H1 (cell line): ENCODE measurements around the gene ARFGEF3. TPM values are rescaled to one million over a fixed set of nuclear protein-coding genes. Genes with fewer than 3 reads are reported as not detected.

ENCODE experiments used
- CTCF ChIA-PET: fragments of 300-600 bp; sonication (Branson Sonifier 250); formaldehyde crosslinking; loops from one replicate; lab custom pipeline; 2021; ENCODE audit not compliant: partially characterized antibody; lab: Charles Lee
- POLR2A ChIA-PET: fragments of 300-600 bp; sonication (Branson Sonifier 250); formaldehyde crosslinking; loops from one replicate; lab custom pipeline; 2021; ENCODE audit warnings: inconsistent platforms; ENCODE audit not compliant: partially characterized antibody; lab: Charles Lee
- DNase-seq, 2 experiments: peaks; one replicate each; pipeline versions ENCODE4 v3.0.0 to v3.0.0-alpha.2; 2010 to 2022; ENCODE audit warnings: low spot score in 2 of 2, low read depth in 1 of 2, mixed read lengths in 1 of 2
- FAIRE-seq: peaks from 2 replicates; lab custom pipeline; 2011; peaks lifted over from hg19 to GRCh38; lab: Jason Lieb, UNC
- H2AFZ ChIP-seq: 2 replicates; pipeline ENCODE4 v1.8.1; 2012; ENCODE audit warnings: low read length, inconsistent platforms
- H2AK5ac ChIP-seq: 2 replicates; pipeline ENCODE4 v1.6.1; 2013; ENCODE audit warnings: low read depth, low read length
- H2BK120ac ChIP-seq: replicated peaks from 2 replicates; pipeline ENCODE3; 2013; ENCODE audit warnings: low read depth, low read length, inconsistent platforms
- H2BK12ac ChIP-seq: 2 replicates; pipeline ENCODE4 v1.6.1; 2013; ENCODE audit warnings: low read depth, low read length
- H2BK15ac ChIP-seq: 2 replicates; pipeline ENCODE4 v1.6.1; 2013; ENCODE audit warnings: low read length
- H2BK20ac ChIP-seq: 2 replicates; pipeline ENCODE4 v1.6.1; 2013; ENCODE audit warnings: low read length
- H2BK5ac ChIP-seq: 2 replicates; pipeline ENCODE4 v1.6.1; 2013; ENCODE audit warnings: low read depth, low read length
- H3K14ac ChIP-seq: 2 replicates; pipeline ENCODE4 v1.6.1; 2013; ENCODE audit warnings: inconsistent platforms; ENCODE audit not compliant: insufficient read length
- H3K18ac ChIP-seq: 2 replicates; pipeline ENCODE4 v1.6.1; 2013; ENCODE audit warnings: low read length; ENCODE audit errors: extremely low read depth
- H3K23ac ChIP-seq: 2 replicates; pipeline ENCODE4 v1.6.1; 2013; ENCODE audit warnings: inconsistent platforms; ENCODE audit not compliant: insufficient read length
- H3K23me2 ChIP-seq: 2 replicates; pipeline ENCODE4 v1.6.1; 2013; ENCODE audit warnings: low read depth, low read length
- H3K27ac ChIP-seq: 2 replicates; pipeline ENCODE4 v1.6.1; 2011; ENCODE audit warnings: low read depth, low read length, inconsistent platforms
- H3K27me3 ChIP-seq, 4 experiments: replicated peaks in 1 of 4; 1 replicate in 1 of 4; 2 replicates in 3 of 4; pipeline versions ENCODE4 v1.6.1 to v1.8.1; 2011 to 2013; ENCODE audit warnings: low read length in 3 of 4, mild to moderate bottlenecking in 3 of 4, inconsistent platforms in 2 of 4, mixed read lengths in 2 of 4, moderate library complexity in 1 of 4; ENCODE audit not compliant: control insufficient read depth in 3 of 4, insufficient read depth in 3 of 4; ENCODE audit errors: extremely low read depth in 1 of 4
- H3K36me3 ChIP-seq, 4 experiments: 2 replicates each; pipeline versions ENCODE4 v1.6.1 to v1.8.1; 2011 to 2013; ENCODE audit warnings: mild to moderate bottlenecking in 4 of 4, low read length in 3 of 4, moderate library complexity in 2 of 4, control low read depth in 1 of 4, inconsistent platforms in 1 of 4; ENCODE audit not compliant: insufficient read depth in 4 of 4, control insufficient read depth in 2 of 4
- H3K4ac ChIP-seq: replicated peaks from 2 replicates; pipeline ENCODE3; 2013; ENCODE audit warnings: low read length, low read depth, mixed read lengths, inconsistent platforms; ENCODE audit not compliant: insufficient read length
- H3K4me1 ChIP-seq, 4 experiments: replicated peaks in 1 of 4; 1 replicate in 1 of 4; 2 replicates in 3 of 4; pipeline versions ENCODE4 v1.6.1 to v1.8.1; 2011 to 2013; ENCODE audit warnings: low read length in 3 of 4, inconsistent platforms in 2 of 4, mixed read lengths in 1 of 4; ENCODE audit not compliant: insufficient read depth in 4 of 4, control insufficient read depth in 3 of 4
- H3K4me2 ChIP-seq, 2 experiments: 2 replicates each; pipeline versions ENCODE4 v1.6.1 to v1.8.1; 2011 to 2013; ENCODE audit warnings: low read depth in 2 of 2, low read length in 2 of 2, control low read depth in 1 of 2, inconsistent platforms in 1 of 2, mild to moderate bottlenecking in 1 of 2; ENCODE audit not compliant: insufficient read depth in 1 of 2
- H3K4me3 ChIP-seq, 4 experiments: fragments of 200-600, 300-600 bp in 1 of 4; sonication (generic), shearing (Covaris generic), sonication (Bioruptor Twin) in 1 of 4; 2 replicates each; pipeline versions ENCODE4 v1.5.1 to v1.8.1; 2011 to 2016; ENCODE audit warnings: low read length in 4 of 4, low read depth in 3 of 4, control low read depth in 2 of 4, inconsistent platforms in 2 of 4, mild to moderate bottlenecking in 2 of 4, mixed read lengths in 1 of 4, moderate library complexity in 1 of 4; ENCODE audit not compliant: insufficient read depth in 2 of 4; ENCODE audit errors: extremely low read depth in 1 of 4
- H3K56ac ChIP-seq: replicated peaks from 2 replicates; pipeline ENCODE3; 2013; ENCODE audit warnings: low read depth, mild to moderate bottlenecking, mixed read lengths, low read length, inconsistent platforms; ENCODE audit not compliant: insufficient read length
- H3K79me1 ChIP-seq: 2 replicates; pipeline ENCODE4 v1.6.1; 2013; ENCODE audit warnings: low read depth, low read length, control low read depth
- H3K79me2 ChIP-seq, 2 experiments: 2 replicates each; pipeline versions ENCODE4 v1.6.1 to v1.8.1; 2012 to 2013; ENCODE audit warnings: low read length in 2 of 2, mild to moderate bottlenecking in 2 of 2, inconsistent platforms in 1 of 2; ENCODE audit not compliant: insufficient read depth in 2 of 2, control insufficient read depth in 1 of 2
- H3K9ac ChIP-seq, 4 experiments: replicated peaks in 1 of 4; 1 replicate in 1 of 4; 2 replicates in 3 of 4; pipeline versions ENCODE4 v1.6.1 to v1.8.1; 2011 to 2013; ENCODE audit warnings: low read depth in 3 of 4, low read length in 3 of 4, control low read depth in 2 of 4, mild to moderate bottlenecking in 2 of 4, moderate library complexity in 2 of 4, inconsistent platforms in 1 of 4; ENCODE audit errors: extremely low read depth in 1 of 4
- H3K9me3 ChIP-seq, 2 experiments: 2 replicates each; pipeline versions ENCODE4 v1.6.1 to v1.8.1; 2012 to 2013; ENCODE audit warnings: mild to moderate bottlenecking in 2 of 2, moderate library complexity in 2 of 2, control low read depth in 1 of 2, inconsistent platforms in 1 of 2, low read depth in 1 of 2, low read length in 1 of 2, mixed read lengths in 1 of 2; ENCODE audit not compliant: insufficient read depth in 2 of 2
- H4K20me1 ChIP-seq, 2 experiments: replicated peaks in 1 of 2; 2 replicates each; pipeline versions ENCODE3 to v1.8.1; 2011 to 2013; ENCODE audit warnings: inconsistent platforms in 2 of 2, low read length in 2 of 2, mild to moderate bottlenecking in 1 of 2; ENCODE audit not compliant: insufficient read depth in 2 of 2, control insufficient read depth in 1 of 2
- H4K5ac ChIP-seq: 2 replicates; pipeline ENCODE4 v1.6.1; 2013; ENCODE audit warnings: low read length, low read depth, mixed read lengths, inconsistent platforms; ENCODE audit not compliant: insufficient read length
- H4K8ac ChIP-seq: 2 replicates; pipeline ENCODE4 v1.8.0; 2013; ENCODE audit warnings: mild to moderate bottlenecking, moderate library complexity, low read length, inconsistent platforms; ENCODE audit not compliant: insufficient read depth; ENCODE audit errors: extremely low read depth
- H4K91ac ChIP-seq: replicated peaks from 2 replicates; pipeline ENCODE3; 2013; ENCODE audit warnings: low read length, mixed read lengths, inconsistent platforms; ENCODE audit not compliant: insufficient read length
- POLR2A ChIP-seq, 2 experiments: IDR thresholded peaks; 1 replicate in 1 of 2; 2 replicates in 1 of 2; pipeline ENCODE4 v1.6.1; 2011; ENCODE audit warnings: low read depth in 2 of 2, low read length in 2 of 2, mild to moderate bottlenecking in 2 of 2; ENCODE audit errors: control extremely low read depth in 1 of 2
- SAP30 ChIP-seq: fragments of 300-600 bp; sonication (generic); IDR thresholded peaks from 2 replicates; pipeline ENCODE4 v1.7.1; 2012; ENCODE audit warnings: low read length, moderate library complexity, mild to moderate bottlenecking, inconsistent platforms; ENCODE audit not compliant: insufficient read depth, insufficient replicate concordance
- WGBS, 2 experiments: shearing (Covaris generic) in 1 of 2; methylation state at CpG; one replicate each; pipeline versions ENCODE4 v1.1.6 to v1.1.7; 2013 to 2015; ENCODE audit warnings: low lambda C conversion rate in 2 of 2, mixed read lengths in 2 of 2, inconsistent platforms in 1 of 2, low coverage in 1 of 2, missing lambda C conversion rate in 1 of 2; ENCODE audit not compliant: insufficient replicate concordance in 2 of 2, insufficient coverage in 1 of 2, insufficient read length in 1 of 2; ENCODE audit errors: extremely low coverage in 1 of 2, missing lambda C conversion rate in 1 of 2; 5-methylcytosine and 5-hydroxymethylcytosine counted together
- polyA plus RNA-seq, 7 experiments: library from polyadenylated mRNA; depleted of rRNA in 3 of 7; stranded (reverse) in 5 of 7; unstranded in 2 of 7; fragments of >200 nt in 5 of 7; fragments of 200-250 nt in 2 of 7; gene quantifications; 1 replicate in 5 of 7; 2 replicates in 1 of 7; 4 replicates in 1 of 7; pipeline versions ENCODE4 v1.2.1 to v1.2.3, GENCODE V29; 2011 to 2013; ENCODE audit warnings: missing spikeins in 2 of 7, mixed read lengths in 2 of 7
- total RNA-seq: library from RNA; stranded (reverse); fragmentation: NEBNext Ultra II Directional; extraction: Animal tissue kit (Norgen Biotek cat#: 25700); gene quantifications from 2 replicates; pipeline ENCODE4 v1.2.1, GENCODE V29; 2021

Gene ARFGEF3
- total and polyA plus RNA-seq, 2 of the 8 experiments (the other 6 are each of a cell fraction or from before 2014, with no cell fraction given) = 5.8 to 23.2 TPM

DNA sequence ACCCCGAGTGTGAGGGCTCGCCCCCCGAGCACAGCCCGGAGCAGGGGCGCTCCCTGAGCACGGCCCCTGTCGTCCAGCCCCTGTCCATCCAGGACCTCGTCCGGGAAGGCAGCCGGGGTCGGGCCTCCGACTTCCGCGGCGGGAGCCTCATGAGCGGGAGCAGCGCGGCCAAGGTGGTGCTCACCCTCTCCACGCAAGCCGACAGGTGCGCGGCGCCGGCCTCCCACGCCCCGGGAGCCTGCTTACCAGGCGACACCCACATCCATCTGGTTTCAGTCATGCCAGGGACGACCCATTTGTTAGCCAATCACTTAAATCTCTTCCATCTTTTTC, 130.1 kb downstream of the ARFGEF3 start:
- 90% methylated on average over 21 of the region's 28 CpGs; no CpG with 5 or more reads in 1 of the 2 experiments for WGBS, 2 experiments
- Histone ChIP-seq H3K9ac (no peak overlapping the region), H3K9me3 (no peaks in the 10 kb centered on the region), H4K8ac (no peak overlapping the region), H3K23ac (no peak overlapping the region), H3K4ac (no peak overlapping the region), H2BK120ac (no peak overlapping the region), H2AK5ac (no peak overlapping the region), H4K5ac (no peak overlapping the region), H3K4me2 (no peak overlapping the region), H3K18ac (no peak overlapping the region), H3K56ac (no peak overlapping the region), H3K23me2 (no peaks in the 10 kb centered on the region), H4K20me1 (no peaks in the 10 kb centered on the region), H3K36me3 (peaks cover 2 to 13% (median 6%) of the 10 kb centered on the region in 4 experiments; a peak in 7 of 8 replicates), H2BK20ac (no peak overlapping the region), H3K27me3 (no peaks in the 10 kb centered on the region), H3K79me2 (no peaks in the 10 kb centered on the region), H3K79me1 (no peaks in the 10 kb centered on the region), H2BK12ac (no peak overlapping the region), H3K4me3 (no peak overlapping the region), H4K91ac (no peak overlapping the region), H3K27ac (no peak overlapping the region), H3K4me1 (peaks cover 2 to 8% (median 4%) of the 10 kb centered on the region in 4 experiments; a peak in 5 of 7 replicates), H2BK5ac (no peak overlapping the region), H2BK15ac (no peak overlapping the region), H2AFZ (no peak overlapping the region), H3K14ac (no peak overlapping the region)
- FAIRE-seq = no peak
- CTCF ChIA-PET = interaction anchor here (1.0 to 2.4 kb wide), 3 partner anchors 105 to 175 kb away, joined by 3 to 6 read pairs (median 3); partner anchors contain the start of gene HEBP2
- POLR2A ChIA-PET = no interaction called here
- DNase-seq = no peak
- TF ChIP-seq SAP30 (no peak), POLR2A (IDR thresholded peaks at IDR 0.05; ENCODE audit: control extremely low read depth in 1 of 2, low read depth in 2 of 2, low read length in 2 of 2) (no peak)
